ENCODE results near the gene RAPGEF2. TPM values are rescaled to one million over a fixed set of nuclear protein-coding genes. Genes with fewer than 3 reads are reported as not detected.
"Not testable (repeated sequence)": the region's sequence is repeated elsewhere in the genome, so short reads cannot be mapped to it uniquely, and the experiment has no call there.

RAPGEF2 gene
- total RNA-seq, 2 donors from 2014 or later = 13.6 to 21.3 TPM

- no peaks in the 10 kb centered on the region for H3K9me3 Mint-ChIP-seq
- no peak overlapping the region for H3K4me3 Mint-ChIP-seq
- DNase-seq (no peak), ATAC-seq (replicated peaks in 1 of 2) (no peak)
- H3K36me3 Mint-ChIP-seq (ENCODE audit: insufficient read depth in 2 of 2) = no peaks in the 10 kb centered on the region
- H3K4me1 Mint-ChIP-seq (ENCODE audit: low read depth) = peaks cover 15% of the 10 kb centered on the region
- H3K27ac Mint-ChIP-seq = no peak overlapping the region
- H3K27me3 Mint-ChIP-seq (ENCODE audit: low read depth) = no peaks in the 10 kb centered on the region
These were observed 191.1 kb downstream of the RAPGEF2 start for GRCh38 chr4:159293811-159294515.

- Mint-ChIP-seq H3K27ac (no peak overlapping the region), H3K27me3 (ENCODE audit: low read depth) (no peaks in the 10 kb centered on the region), H3K4me3 (no peak overlapping the region), H3K36me3 (ENCODE audit: insufficient read depth in 2 of 2) (no peaks in the 10 kb centered on the region), H3K9me3 (no peaks in the 10 kb centered on the region), H3K4me1 (ENCODE audit: low read depth) (peaks cover 15% of the 10 kb centered on the region)
- no peak for DNase-seq
- no peak for ATAC-seq (replicated peaks in 1 of 2)
These were observed 193.2 kb downstream of the RAPGEF2 start for GRCh38 chr4:159296061-159296460.

- H3K9me3 Mint-ChIP-seq = no peaks in the 10 kb centered on the region
- H3K27me3 Mint-ChIP-seq (ENCODE audit: low read depth) = no peaks in the 10 kb centered on the region
- no peaks in the 10 kb centered on the region for H3K36me3 Mint-ChIP-seq (ENCODE audit: insufficient read depth in 2 of 2)
- ATAC-seq (replicated peaks in 1 of 2) (no peak), DNase-seq (no peak)
- H3K27ac Mint-ChIP-seq = peak overlapping the region; percentile 76
- no peak overlapping the region for H3K4me3 Mint-ChIP-seq
- peaks cover 15% of the 10 kb centered on the region for H3K4me1 Mint-ChIP-seq (ENCODE audit: low read depth)
These were observed 194.2 kb downstream of the RAPGEF2 start for GRCh38 chr4:159297091-159297490.

- Mint-ChIP-seq H3K4me3 (peak overlapping the region in 1 of 2 donors; percentile 0), H3K4me1 (ENCODE audit: low read depth) (peaks cover 15% of the 10 kb centered on the region), H3K27me3 (ENCODE audit: low read depth) (no peaks in the 10 kb centered on the region), H3K27ac (peak overlapping the region; percentile 31), H3K36me3 (ENCODE audit: insufficient read depth in 2 of 2) (no peaks in the 10 kb centered on the region), H3K9me3 (no peaks in the 10 kb centered on the region)
- ATAC-seq (replicated peaks in 1 of 2) = peak in 1 of 2 donors; percentile 50
- no peak for DNase-seq
These were observed 195.6 kb downstream of the RAPGEF2 start for GRCh38 chr4:159298502-159298901.

GRCh38 chr4:159303435-159303834 is 200.6 kb downstream of the RAPGEF2 start:
- Mint-ChIP-seq H3K36me3 (ENCODE audit: insufficient read depth in 2 of 2) (peaks cover 4 to 7% of the 10 kb centered on the region in 2 donors), H3K9me3 (peaks cover 2 to 4% of the 10 kb centered on the region in 2 donors), H3K4me3 (no peak overlapping the region), H3K27me3 (ENCODE audit: low read depth) (no peaks in the 10 kb centered on the region), H3K27ac (no peak overlapping the region), H3K4me1 (ENCODE audit: low read depth) (no peaks in the 10 kb centered on the region)
- ATAC-seq (replicated peaks in 1 of 2) = no peak
- DNase-seq = no peak

- no peak for ATAC-seq (replicated peaks in 1 of 2)
- Mint-ChIP-seq H3K4me1 (ENCODE audit: low read depth) (no peaks in the 10 kb centered on the region), H3K4me3 (no peak overlapping the region), H3K36me3 (ENCODE audit: insufficient read depth in 2 of 2) (peaks cover 4 to 7% of the 10 kb centered on the region in 2 donors), H3K27me3 (ENCODE audit: low read depth) (no peaks in the 10 kb centered on the region), H3K9me3 (peaks cover 2 to 4% of the 10 kb centered on the region in 2 donors), H3K27ac (no peak overlapping the region)
- no peak for DNase-seq
These were observed 202.2 kb downstream of the RAPGEF2 start for GRCh38 chr4:159305129-159305528.

GRCh38 chr4:159307929-159308328 is 205.1 kb downstream of the RAPGEF2 start:
- DNase-seq (no peak), ATAC-seq (replicated peaks in 1 of 2) (no peak)
- no peaks in the 10 kb centered on the region for H3K27me3 Mint-ChIP-seq (ENCODE audit: low read depth)
- no peak overlapping the region for H3K27ac Mint-ChIP-seq
- peaks cover 2 to 4% of the 10 kb centered on the region in 2 donors for H3K9me3 Mint-ChIP-seq
- H3K4me3 Mint-ChIP-seq = no peak overlapping the region
- H3K4me1 Mint-ChIP-seq (ENCODE audit: low read depth) = no peaks in the 10 kb centered on the region
- H3K36me3 Mint-ChIP-seq (ENCODE audit: insufficient read depth in 2 of 2) = peaks cover 4 to 7% of the 10 kb centered on the region in 2 donors

- no peak overlapping the region for H3K4me3 Mint-ChIP-seq
- no peaks in the 10 kb centered on the region for H3K27me3 Mint-ChIP-seq (ENCODE audit: low read depth)
- ATAC-seq (replicated peaks in 1 of 2) (no peak), DNase-seq (no peak)
- H3K36me3 Mint-ChIP-seq (ENCODE audit: insufficient read depth in 2 of 2) = peaks cover 4 to 7% of the 10 kb centered on the region in 2 donors
- H3K27ac Mint-ChIP-seq = peak overlapping the region; percentile 32
- peaks cover 2 to 4% of the 10 kb centered on the region in 2 donors for H3K9me3 Mint-ChIP-seq
- no peaks in the 10 kb centered on the region for H3K4me1 Mint-ChIP-seq (ENCODE audit: low read depth)
These were observed 205.9 kb downstream of the RAPGEF2 start for GRCh38 chr4:159308566-159309340.

- Mint-ChIP-seq H3K27me3 (ENCODE audit: low read depth) (no peaks in the 10 kb centered on the region), H3K4me1 (ENCODE audit: low read depth) (no peaks in the 10 kb centered on the region), H3K36me3 (ENCODE audit: insufficient read depth in 2 of 2) (peaks cover 3 to 5% of the 10 kb centered on the region in 2 donors), H3K27ac (no peak overlapping the region), H3K9me3 (no peaks in the 10 kb centered on the region), H3K4me3 (no peak overlapping the region)
- ATAC-seq (replicated peaks in 1 of 2) (no peak), DNase-seq (no peak)
These were observed 209.4 kb downstream of the RAPGEF2 start for GRCh38 chr4:159312236-159312635.

GRCh38 chr4:159315879-159316278 is 213.0 kb downstream of the RAPGEF2 start:
- H3K27me3 Mint-ChIP-seq (ENCODE audit: low read depth); DNase-seq; H3K36me3 Mint-ChIP-seq (ENCODE audit: insufficient read depth in 2 of 2); ATAC-seq (replicated peaks in 1 of 2); H3K27ac Mint-ChIP-seq; H3K4me3 Mint-ChIP-seq; H3K4me1 Mint-ChIP-seq (ENCODE audit: low read depth); H3K9me3 Mint-ChIP-seq: not testable (repeated sequence)

- no peak for DNase-seq
- Mint-ChIP-seq H3K27ac (no peak overlapping the region), H3K4me1 (ENCODE audit: low read depth) (no peaks in the 10 kb centered on the region), H3K4me3 (no peak overlapping the region), H3K27me3 (ENCODE audit: low read depth) (no peaks in the 10 kb centered on the region), H3K36me3 (ENCODE audit: insufficient read depth in 2 of 2) (peaks cover 3 to 5% of the 10 kb centered on the region in 2 donors), H3K9me3 (no peaks in the 10 kb centered on the region)
- no peak for ATAC-seq (replicated peaks in 1 of 2)
These were observed 214.3 kb downstream of the RAPGEF2 start for GRCh38 chr4:159317203-159317602.

- Mint-ChIP-seq H3K27ac (no peak overlapping the region), H3K4me1 (ENCODE audit: low read depth) (no peaks in the 10 kb centered on the region), H3K4me3 (no peak overlapping the region), H3K36me3 (ENCODE audit: insufficient read depth in 2 of 2) (peaks cover 6 to 12% of the 10 kb centered on the region in 2 donors), H3K27me3 (ENCODE audit: low read depth) (no peaks in the 10 kb centered on the region), H3K9me3 (no peaks in the 10 kb centered on the region)
- ATAC-seq (replicated peaks in 1 of 2) (no peak), DNase-seq (no peak)
These were observed 216.1 kb downstream of the RAPGEF2 start for GRCh38 chr4:159319027-159319426.

- no peaks in the 10 kb centered on the region for H3K9me3 Mint-ChIP-seq
- DNase-seq (no peak), ATAC-seq (replicated peaks in 1 of 2) (no peak)
- H3K36me3 Mint-ChIP-seq (ENCODE audit: insufficient read depth in 2 of 2) = peaks cover 4 to 12% of the 10 kb centered on the region in 2 donors
- H3K4me3 Mint-ChIP-seq = no peak overlapping the region
- peak overlapping the region; percentile 8 for H3K27ac Mint-ChIP-seq
- H3K4me1 Mint-ChIP-seq (ENCODE audit: low read depth) = no peaks in the 10 kb centered on the region
- H3K27me3 Mint-ChIP-seq (ENCODE audit: low read depth) = no peaks in the 10 kb centered on the region
These were observed 223.6 kb downstream of the RAPGEF2 start for GRCh38 chr4:159326480-159326879.
